ENCODE results near the gene RASGEF1B.

The RASGEF1B gene

DNA sequence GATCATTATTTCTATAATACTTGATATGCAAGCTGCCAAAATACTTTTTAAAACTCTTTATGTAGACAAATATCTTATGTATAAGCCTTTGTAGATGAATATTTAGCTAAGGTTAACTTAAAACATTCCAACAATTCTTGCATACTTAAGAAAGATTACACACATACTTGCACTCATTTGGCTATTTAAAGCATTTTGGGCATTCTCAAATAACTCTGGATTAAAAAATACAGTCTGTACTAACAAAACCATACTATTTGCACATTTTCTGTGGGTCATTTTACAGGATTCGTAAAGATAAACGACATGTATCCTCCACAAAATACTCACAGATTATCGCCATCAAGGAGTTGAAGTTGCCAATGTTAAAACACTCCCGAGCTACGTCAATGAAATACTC lies 26.5 kb downstream of the RASGEF1B start:
- no peak for TF ChIP-seq CTCF (IDR thresholded peaks at IDR 0.05; ENCODE audit: low read depth, low read length, missing control alignments)
- H3K36me3 ChIP-seq (replicated peaks), result no peaks in the 10 kb centered on the region
- no peak for DNase-seq
- in situ Hi-C loops (cut with HindIII; ENCODE audit: low pct_ligation_motif_present, low sequenced_read_pairs), result no loop called here
- no peak overlapping the region for H3K4me3 ChIP-seq (ENCODE audit: low read depth, low read length)
- H3K27me3 ChIP-seq (replicated peaks), result no peaks in the 10 kb centered on the region
- no peak overlapping the region for H3K27ac ChIP-seq

GRCh38 chr4:81442484-81443085 lies 29.1 kb downstream of the RASGEF1B start:
- no peak for TF ChIP-seq CTCF (IDR thresholded peaks at IDR 0.05; ENCODE audit: low read depth, low read length, missing control alignments)
- Histone ChIP-seq H3K27me3 (replicated peaks) (no peaks in the 10 kb centered on the region), H3K27ac (no peak overlapping the region), H3K36me3 (replicated peaks) (no peaks in the 10 kb centered on the region), H3K4me3 (ENCODE audit: low read depth, low read length) (no peak overlapping the region)
- DNase-seq, result no peak
- in situ Hi-C loops (cut with HindIII; ENCODE audit: low pct_ligation_motif_present, low sequenced_read_pairs), result no loop called here

DNA sequence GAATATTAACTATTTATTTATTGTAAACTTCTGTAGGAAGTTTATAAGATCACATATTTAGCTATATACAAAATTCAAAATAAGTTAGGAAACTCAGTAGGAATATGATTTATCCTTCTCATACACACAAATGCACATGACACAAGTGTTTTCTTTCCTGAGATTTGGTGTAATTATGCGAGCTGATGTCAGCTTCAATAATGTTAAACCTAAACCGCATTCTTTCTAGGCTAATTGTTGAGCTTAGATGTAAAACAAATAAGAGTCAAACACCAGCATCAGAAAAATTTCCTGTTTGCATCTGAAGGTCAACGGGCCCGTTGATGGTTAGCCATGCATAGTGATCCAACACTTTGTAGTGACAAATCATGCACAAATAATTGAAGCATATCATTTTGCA lies 30.8 kb downstream of the RASGEF1B start:
- Histone ChIP-seq H3K27ac (no peak overlapping the region), H3K4me3 (ENCODE audit: low read depth, low read length) (no peak overlapping the region), H3K36me3 (replicated peaks) (no peaks in the 10 kb centered on the region), H3K27me3 (replicated peaks) (no peaks in the 10 kb centered on the region)
- in situ Hi-C loops (cut with HindIII; ENCODE audit: low pct_ligation_motif_present, low sequenced_read_pairs), result no loop called here
- no peak for TF ChIP-seq CTCF (IDR thresholded peaks at IDR 0.05; ENCODE audit: low read depth, low read length, missing control alignments)
- DNase-seq, result no peak

- Histone ChIP-seq H3K4me3 (ENCODE audit: low read depth, low read length) (no peak overlapping the region), H3K27me3 (replicated peaks) (no peaks in the 10 kb centered on the region), H3K36me3 (replicated peaks) (no peaks in the 10 kb centered on the region), H3K27ac (no peak overlapping the region)
- in situ Hi-C loops (cut with HindIII; ENCODE audit: low pct_ligation_motif_present, low sequenced_read_pairs), result no loop called here
- TF ChIP-seq CTCF (IDR thresholded peaks at IDR 0.05; ENCODE audit: low read depth, low read length, missing control alignments), result no peak
- no peak for DNase-seq
Observed at GRCh38 chr4:81436941-81437574, 34.6 kb downstream of the RASGEF1B start.

DNA sequence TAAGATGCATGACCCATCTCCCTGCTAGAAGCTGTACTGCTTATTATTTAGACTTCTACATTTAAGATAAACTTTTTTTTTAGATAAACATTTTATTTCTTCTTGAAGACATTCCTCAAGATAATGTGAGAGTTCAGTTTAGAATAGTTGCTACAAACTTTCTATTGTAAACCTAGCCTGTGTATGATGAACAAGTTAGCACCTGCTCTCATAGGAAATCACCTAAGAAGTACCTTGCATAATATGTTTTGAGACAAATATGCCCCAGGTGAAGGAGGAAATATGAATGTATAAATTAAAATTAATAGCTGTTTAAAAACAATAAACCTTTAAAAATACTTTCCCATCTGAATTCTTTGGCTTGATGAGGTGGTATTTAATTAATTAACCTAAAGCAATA lies 35.6 kb downstream of the RASGEF1B start:
- in situ Hi-C loops (cut with HindIII; ENCODE audit: low pct_ligation_motif_present, low sequenced_read_pairs), result no loop called here
- Histone ChIP-seq H3K27ac (no peak overlapping the region), H3K36me3 (replicated peaks) (no peaks in the 10 kb centered on the region), H3K4me3 (ENCODE audit: low read depth, low read length) (no peak overlapping the region), H3K27me3 (replicated peaks) (no peaks in the 10 kb centered on the region)
- no peak for TF ChIP-seq CTCF (IDR thresholded peaks at IDR 0.05; ENCODE audit: low read depth, low read length, missing control alignments)
- DNase-seq, result no peak

DNA sequence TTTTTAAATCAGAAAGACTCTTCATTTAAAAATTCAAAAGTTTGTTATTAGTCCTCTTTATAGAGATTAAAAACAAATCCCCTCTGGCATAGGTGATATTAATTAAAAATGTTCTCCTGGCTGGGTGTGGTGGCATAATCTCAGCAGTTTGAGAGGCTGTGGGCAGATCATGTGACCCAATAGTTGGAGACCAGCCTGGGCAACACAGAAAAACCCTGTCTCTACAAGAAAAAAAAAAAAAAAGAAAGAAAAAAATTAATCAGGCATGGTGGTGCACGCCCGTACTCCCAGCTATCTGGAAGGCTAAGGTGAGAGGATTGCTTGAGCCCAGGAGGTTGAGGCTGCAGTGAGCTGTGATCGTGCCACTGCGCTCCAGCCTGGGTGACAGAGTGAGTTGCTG lies 38.9 kb downstream of the RASGEF1B start:
- in situ Hi-C loops (cut with HindIII; ENCODE audit: low pct_ligation_motif_present, low sequenced_read_pairs), result no loop called here
- Histone ChIP-seq H3K27ac (no peak overlapping the region), H3K4me3 (ENCODE audit: low read depth, low read length) (no peak overlapping the region), H3K27me3 (replicated peaks) (no peaks in the 10 kb centered on the region), H3K36me3 (replicated peaks) (no peaks in the 10 kb centered on the region)
- no peak for TF ChIP-seq CTCF (IDR thresholded peaks at IDR 0.05; ENCODE audit: low read depth, low read length, missing control alignments)
- no peak for DNase-seq

Data from brain microvascular endothelial cell (primary cell).